Measurements from ENCODE around the gene TNP1. TPM values are rescaled to one million over a fixed set of nuclear protein-coding genes. Genes with fewer than 3 reads are reported as not detected.
A peak's percentile ranks its signal among the peaks of the same experiment; 100 is the strongest.

The TNP1 gene
- total and polyA plus RNA-seq, 2 experiments from 2014 or later: not detected

DNA sequence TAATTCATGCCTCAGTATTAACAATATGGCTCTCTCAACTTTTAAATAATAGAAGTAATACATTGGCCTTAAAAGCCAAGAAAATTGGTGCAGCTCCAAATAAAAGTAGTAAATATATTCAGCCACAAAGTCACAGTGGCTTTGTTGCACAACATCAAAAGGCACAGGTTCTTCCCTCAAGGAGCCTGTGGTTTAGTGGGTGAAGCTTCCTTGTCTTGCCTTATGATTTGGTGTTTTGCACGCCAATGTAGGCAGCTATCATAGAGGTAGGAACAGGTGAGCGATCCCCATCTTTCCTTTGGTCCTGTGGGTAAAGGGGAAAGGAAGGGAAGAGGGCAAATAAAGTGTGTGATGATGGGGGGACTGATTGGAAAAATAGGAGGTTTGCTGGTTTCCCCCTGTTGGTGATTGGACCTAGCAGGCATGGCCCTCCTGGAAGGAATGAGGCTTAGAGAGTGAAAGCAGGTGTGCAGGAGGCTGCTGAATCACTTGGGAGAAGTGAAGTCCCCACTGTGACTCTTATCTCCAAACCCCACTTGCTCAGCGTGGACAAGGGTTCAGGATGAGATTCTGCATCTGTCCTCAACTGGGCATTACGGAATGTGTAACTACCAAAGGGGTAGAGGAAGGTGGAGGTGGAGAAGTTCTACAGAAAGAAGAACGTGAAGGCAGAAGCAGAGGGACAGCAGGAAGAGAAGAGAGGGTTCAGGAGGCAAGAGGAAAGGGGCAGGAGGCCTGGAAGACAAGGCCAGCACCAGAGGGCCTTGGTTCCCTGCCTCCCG lies 20.1 kb upstream of the TNP1 start:
- Histone ChIP-seq H3K4me1 (ENCODE audit: insufficient read depth) (peaks cover 10% of the 10 kb centered on the region), H3K27ac (peak overlapping the region; percentile 53), H2AFZ (no peak overlapping the region), H4K20me1 (ENCODE audit: insufficient read depth, poor library complexity, severe bottlenecking) (no peaks in the 10 kb centered on the region), H3K4me2 (no peak overlapping the region), H3K9me2 (replicated peaks; ENCODE audit: insufficient read depth) (no peaks in the 10 kb centered on the region), H3K79me2 (no peaks in the 10 kb centered on the region), H3K9me3 (ENCODE audit: low read depth) (no peaks in the 10 kb centered on the region), H3K36me3 (replicated peaks; ENCODE audit: insufficient read depth, low read depth) (no peaks in the 10 kb centered on the region), H3K4me3 (no peak overlapping the region), H3K27me3 (no peaks in the 10 kb centered on the region)
- no peak for DNase-seq (ENCODE audit: low spot score)
- WGBS (ENCODE audit: low lambda C conversion rate, missing lambda C conversion rate): 90% methylated on average over 6 of the region's 6 CpGs
- no peak for TF ChIP-seq EZH2phosphoT487 (IDR thresholded peaks at IDR 0.05; ENCODE audit: low read depth, severe bottlenecking, unreplicated experiment)

DNA sequence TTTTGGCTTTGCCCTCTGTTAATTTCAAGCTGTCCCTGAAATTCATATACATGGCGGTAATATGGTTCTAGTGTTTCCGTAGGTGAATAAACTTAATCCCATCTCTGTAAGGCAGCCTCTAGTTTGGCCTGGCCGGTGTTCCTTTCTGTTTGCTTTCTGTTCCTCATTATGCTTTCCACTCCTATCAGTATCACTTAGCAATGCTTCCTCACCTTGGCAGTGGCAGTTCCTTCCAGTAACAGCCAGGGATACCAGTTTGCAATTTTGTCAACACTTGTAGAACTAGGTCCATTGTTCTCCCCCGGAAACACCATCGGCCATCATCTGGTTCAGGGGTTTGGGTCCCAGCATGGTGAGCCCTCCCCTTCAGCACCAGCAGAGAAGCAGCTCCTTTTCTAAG lies 18.2 kb upstream of the TNP1 start:
- H3K4me1 ChIP-seq (ENCODE audit: insufficient read depth): peaks cover 10% of the 10 kb centered on the region
- H3K27ac ChIP-seq: no peak overlapping the region
- TF ChIP-seq EZH2phosphoT487 (IDR thresholded peaks at IDR 0.05; ENCODE audit: low read depth, severe bottlenecking, unreplicated experiment): no peak
- no peaks in the 10 kb centered on the region for H3K9me2 ChIP-seq (replicated peaks; ENCODE audit: insufficient read depth)
- no peaks in the 10 kb centered on the region for H4K20me1 ChIP-seq (ENCODE audit: insufficient read depth, poor library complexity, severe bottlenecking)
- H2AFZ ChIP-seq: no peak overlapping the region
- no peak overlapping the region for H3K4me2 ChIP-seq
- H3K4me3 ChIP-seq: no peak overlapping the region
- H3K36me3 ChIP-seq (replicated peaks; ENCODE audit: insufficient read depth, low read depth): no peaks in the 10 kb centered on the region
- WGBS (ENCODE audit: low lambda C conversion rate, missing lambda C conversion rate): 93% methylated on average over 5 of the region's 5 CpGs
- no peaks in the 10 kb centered on the region for H3K79me2 ChIP-seq
- no peak for DNase-seq (ENCODE audit: low spot score)
- H3K27me3 ChIP-seq: no peaks in the 10 kb centered on the region
- no peaks in the 10 kb centered on the region for H3K9me3 ChIP-seq (ENCODE audit: low read depth)

DNA sequence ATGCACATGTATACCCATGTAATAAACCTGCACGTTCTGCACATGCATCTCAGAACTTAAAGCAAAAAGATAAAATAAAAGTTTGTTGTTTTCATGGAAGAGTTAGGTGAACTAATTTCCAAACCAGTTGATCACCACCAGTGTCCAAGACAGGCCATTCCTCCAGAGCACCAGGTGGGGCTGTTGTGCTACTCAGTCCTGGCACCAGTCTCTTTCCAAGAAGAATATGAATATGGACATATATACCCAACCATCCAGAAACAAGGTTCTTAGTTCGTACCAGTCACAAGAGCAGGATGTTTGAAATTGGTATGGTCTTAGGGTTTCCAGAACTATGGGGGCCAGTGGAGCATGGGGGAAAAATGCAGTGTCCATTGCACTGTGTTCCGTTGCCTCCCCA lies 17.2 kb upstream of the TNP1 start:
- Histone ChIP-seq H4K20me1 (ENCODE audit: insufficient read depth, poor library complexity, severe bottlenecking) (no peaks in the 10 kb centered on the region), H3K27me3 (no peaks in the 10 kb centered on the region), H3K27ac (no peak overlapping the region), H3K9me3 (ENCODE audit: low read depth) (no peaks in the 10 kb centered on the region), H2AFZ (no peak overlapping the region), H3K4me3 (no peak overlapping the region), H3K36me3 (replicated peaks; ENCODE audit: insufficient read depth, low read depth) (no peaks in the 10 kb centered on the region), H3K4me1 (ENCODE audit: insufficient read depth) (peaks cover 13% of the 10 kb centered on the region), H3K4me2 (no peak overlapping the region), H3K9me2 (replicated peaks; ENCODE audit: insufficient read depth) (no peaks in the 10 kb centered on the region), H3K79me2 (no peaks in the 10 kb centered on the region)
- TF ChIP-seq EZH2phosphoT487 (IDR thresholded peaks at IDR 0.05; ENCODE audit: low read depth, severe bottlenecking, unreplicated experiment): no peak
- TF ChIP-seq, protein P1, sequence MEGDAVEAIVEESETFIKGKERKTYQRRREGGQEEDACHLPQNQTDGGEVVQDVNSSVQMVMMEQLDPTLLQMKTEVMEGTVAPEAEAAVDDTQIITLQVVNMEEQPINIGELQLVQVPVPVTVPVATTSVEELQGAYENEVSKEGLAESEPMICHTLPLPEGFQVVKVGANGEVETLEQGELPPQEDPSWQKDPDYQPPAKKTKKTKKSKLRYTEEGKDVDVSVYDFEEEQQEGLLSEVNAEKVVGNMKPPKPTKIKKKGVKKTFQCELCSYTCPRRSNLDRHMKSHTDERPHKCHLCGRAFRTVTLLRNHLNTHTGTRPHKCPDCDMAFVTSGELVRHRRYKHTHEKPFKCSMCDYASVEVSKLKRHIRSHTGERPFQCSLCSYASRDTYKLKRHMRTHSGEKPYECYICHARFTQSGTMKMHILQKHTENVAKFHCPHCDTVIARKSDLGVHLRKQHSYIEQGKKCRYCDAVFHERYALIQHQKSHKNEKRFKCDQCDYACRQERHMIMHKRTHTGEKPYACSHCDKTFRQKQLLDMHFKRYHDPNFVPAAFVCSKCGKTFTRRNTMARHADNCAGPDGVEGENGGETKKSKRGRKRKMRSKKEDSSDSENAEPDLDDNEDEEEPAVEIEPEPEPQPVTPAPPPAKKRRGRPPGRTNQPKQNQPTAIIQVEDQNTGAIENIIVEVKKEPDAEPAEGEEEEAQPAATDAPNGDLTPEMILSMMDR (IDR thresholded peaks at IDR 0.05; ENCODE audit: poor library complexity): no peak
- TF ChIP-seq EZH2 (IDR thresholded peaks at IDR 0.05; ENCODE audit: borderline replicate concordance): no peak
- 95% methylated on average over 3 of the region's 3 CpGs for WGBS (ENCODE audit: low lambda C conversion rate, missing lambda C conversion rate)
- DNase-seq (ENCODE audit: low spot score): no peak

DNA sequence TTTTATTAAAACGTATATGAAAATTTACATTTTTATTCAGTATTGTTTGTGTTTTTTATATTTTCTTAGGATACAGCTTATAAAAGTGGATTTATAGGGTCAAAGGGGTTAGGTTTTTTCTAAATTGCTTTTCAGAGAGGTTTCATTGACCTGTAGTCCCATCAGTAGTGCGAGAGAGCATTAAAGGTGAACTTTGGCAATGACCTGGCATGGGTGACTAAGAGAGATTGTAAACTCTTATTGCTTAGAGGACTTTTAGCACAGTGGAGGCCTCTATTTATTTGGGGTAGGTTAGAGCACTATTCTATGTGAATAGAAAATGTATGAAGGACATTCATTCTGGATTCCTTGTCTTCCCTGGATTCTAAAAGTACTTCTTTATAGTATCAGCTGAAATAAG lies 16.0 kb upstream of the TNP1 start:
- Histone ChIP-seq H3K4me1 (ENCODE audit: insufficient read depth) (peaks cover 21% of the 10 kb centered on the region), H4K20me1 (ENCODE audit: insufficient read depth, poor library complexity, severe bottlenecking) (no peaks in the 10 kb centered on the region), H3K9me3 (ENCODE audit: low read depth) (no peaks in the 10 kb centered on the region), H3K79me2 (no peaks in the 10 kb centered on the region), H3K36me3 (replicated peaks; ENCODE audit: insufficient read depth, low read depth) (no peaks in the 10 kb centered on the region), H2AFZ (no peak overlapping the region), H3K4me3 (no peak overlapping the region), H3K4me2 (no peak overlapping the region), H3K27me3 (no peaks in the 10 kb centered on the region), H3K27ac (no peak overlapping the region), H3K9me2 (replicated peaks; ENCODE audit: insufficient read depth) (no peaks in the 10 kb centered on the region)
- WGBS (ENCODE audit: low lambda C conversion rate, missing lambda C conversion rate): 78% methylated on average over 2 of the region's 2 CpGs
- TF ChIP-seq, protein P1 (IDR thresholded peaks at IDR 0.05; ENCODE audit: poor library complexity): no peak
- TF ChIP-seq EZH2 (IDR thresholded peaks at IDR 0.05; ENCODE audit: borderline replicate concordance) (no peak), EZH2phosphoT487 (IDR thresholded peaks at IDR 0.05; ENCODE audit: low read depth, severe bottlenecking, unreplicated experiment) (no peak)
- no peak for DNase-seq (ENCODE audit: low spot score)

Measured in hepatocyte (in vitro differentiated cells).